ENCODE measurements around the gene DBP. TPM values are rescaled to one million over a fixed set of nuclear protein-coding genes. Genes with fewer than 3 reads are reported as not detected.

DBP gene
- total RNA-seq, 1 experiment from 2014 or later = 12.6 TPM

DNA sequence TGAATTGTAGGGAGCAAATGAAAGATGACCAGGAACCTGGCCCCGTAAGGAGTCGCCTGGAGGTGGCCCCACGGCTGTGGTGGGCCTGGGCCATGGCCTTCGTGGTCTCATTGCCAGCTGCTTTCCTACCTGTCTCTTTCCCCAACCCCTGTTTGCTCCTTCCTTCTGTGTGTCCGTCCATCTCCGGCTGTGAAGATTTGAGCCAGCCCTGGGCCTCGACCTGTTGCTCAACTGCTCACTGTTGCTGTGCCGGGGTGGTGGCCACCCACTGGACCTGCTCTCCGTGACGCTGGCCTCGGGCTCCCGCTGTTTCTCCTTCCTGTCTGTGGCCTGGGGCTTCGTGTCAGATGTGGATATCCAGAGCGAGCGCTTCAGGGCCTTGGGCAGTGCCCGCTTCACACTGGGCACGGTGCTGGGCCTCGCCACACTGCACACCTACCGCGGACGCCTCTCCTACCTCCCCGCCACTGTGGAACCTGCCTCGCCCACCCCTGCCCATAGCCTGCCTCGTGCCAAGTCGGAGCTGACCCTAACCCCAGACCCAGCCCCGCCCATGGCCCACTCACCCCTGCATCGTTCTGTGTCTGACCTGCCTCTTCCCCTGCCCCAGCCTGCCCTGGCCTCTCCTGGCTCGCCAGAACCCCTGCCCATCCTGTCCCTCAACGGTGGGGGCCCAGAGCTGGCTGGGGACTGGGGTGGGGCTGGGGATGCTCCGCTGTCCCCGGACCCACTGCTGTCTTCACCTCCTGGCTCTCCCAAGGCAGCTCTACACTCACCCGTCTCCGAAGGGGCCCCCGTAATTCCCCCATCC is 8.5 kb downstream of the DBP start:
- H3K4me2 ChIP-seq (ENCODE audit: insufficient read depth, insufficient read length, low read length) = no peak overlapping the region
- H3K79me1 ChIP-seq (ENCODE audit: insufficient read depth, low read depth, low read length, poor library complexity, severe bottlenecking) = no peaks in the 10 kb centered on the region
- no peak overlapping the region for H2AFZ ChIP-seq (ENCODE audit: low read length)
- TF ChIP-seq, protein P1, sequence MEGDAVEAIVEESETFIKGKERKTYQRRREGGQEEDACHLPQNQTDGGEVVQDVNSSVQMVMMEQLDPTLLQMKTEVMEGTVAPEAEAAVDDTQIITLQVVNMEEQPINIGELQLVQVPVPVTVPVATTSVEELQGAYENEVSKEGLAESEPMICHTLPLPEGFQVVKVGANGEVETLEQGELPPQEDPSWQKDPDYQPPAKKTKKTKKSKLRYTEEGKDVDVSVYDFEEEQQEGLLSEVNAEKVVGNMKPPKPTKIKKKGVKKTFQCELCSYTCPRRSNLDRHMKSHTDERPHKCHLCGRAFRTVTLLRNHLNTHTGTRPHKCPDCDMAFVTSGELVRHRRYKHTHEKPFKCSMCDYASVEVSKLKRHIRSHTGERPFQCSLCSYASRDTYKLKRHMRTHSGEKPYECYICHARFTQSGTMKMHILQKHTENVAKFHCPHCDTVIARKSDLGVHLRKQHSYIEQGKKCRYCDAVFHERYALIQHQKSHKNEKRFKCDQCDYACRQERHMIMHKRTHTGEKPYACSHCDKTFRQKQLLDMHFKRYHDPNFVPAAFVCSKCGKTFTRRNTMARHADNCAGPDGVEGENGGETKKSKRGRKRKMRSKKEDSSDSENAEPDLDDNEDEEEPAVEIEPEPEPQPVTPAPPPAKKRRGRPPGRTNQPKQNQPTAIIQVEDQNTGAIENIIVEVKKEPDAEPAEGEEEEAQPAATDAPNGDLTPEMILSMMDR (conservative IDR thresholded peaks at IDR 0.05) = no peak
- H3T11ph ChIP-seq (ENCODE audit: low read length) = no peak overlapping the region
- no peak overlapping the region for H2BK5ac ChIP-seq (ENCODE audit: insufficient read length, low read length)
- no peak overlapping the region for H4K5ac ChIP-seq (ENCODE audit: insufficient read length, low read depth, low read length)
- peak; percentile 32 for DNase-seq
- H3K27ac ChIP-seq (ENCODE audit: insufficient read length, low read depth, low read length) = no peak overlapping the region
- no peak overlapping the region for H4K8ac ChIP-seq (replicated peaks; ENCODE audit: insufficient read length, low read depth, low read length)
- H2BK120ac ChIP-seq (ENCODE audit: low read depth, low read length, poor library complexity, severe bottlenecking) = no peak overlapping the region
- no peaks in the 10 kb centered on the region for H3K9me3 ChIP-seq (ENCODE audit: control insufficient read depth, low read depth, low read length)
- H3K56ac ChIP-seq (ENCODE audit: insufficient read length, low read depth, low read length) = no peak overlapping the region
- peaks cover 2% of the 10 kb centered on the region; the same call in 1 of the 2 replicates for H3K4me1 ChIP-seq (ENCODE audit: insufficient read depth, low read length)
- H2BK15ac ChIP-seq (ENCODE audit: low read depth, low read length) = no peak overlapping the region
- Mint-ChIP-seq H3K27ac (peak overlapping the region; percentile 57 to 90 (median 61); a peak in 5 of 7 replicates), H3K4me1 (peaks cover 29 to 45% of the 10 kb centered on the region in 2 experiments), H3K27me3 (ENCODE audit: low read depth) (no peaks in the 10 kb centered on the region), H3K4me3 (no peak overlapping the region; a peak in 1 of 5 replicates), H3K9me3 (no peaks in the 10 kb centered on the region; a peak in 1 of 5 replicates), H3K36me3 (ENCODE audit: insufficient read depth in 1 of 3, low read depth in 3 of 3) (peaks cover 5 to 28% (median 19%) of the 10 kb centered on the region in 3 experiments)
- H3K23me2 ChIP-seq (ENCODE audit: insufficient read length, low read depth, low read length, poor library complexity, severe bottlenecking) = peaks cover 15% of the 10 kb centered on the region
- no peaks in the 10 kb centered on the region for H4K20me1 ChIP-seq (ENCODE audit: control insufficient read depth, insufficient read depth, insufficient read length)
- H2AK5ac ChIP-seq (ENCODE audit: insufficient read length, low read length) = no peak overlapping the region
- no peak overlapping the region for H4K91ac ChIP-seq (ENCODE audit: insufficient read length, low read depth, low read length)
- H3K23ac ChIP-seq (ENCODE audit: insufficient read length, low read depth, low read length) = no peak overlapping the region
- no peak overlapping the region for H3K4ac ChIP-seq (ENCODE audit: low read depth, low read length)
- no peak overlapping the region for H2BK12ac ChIP-seq (ENCODE audit: insufficient read length, low read depth, low read length)
- no peak overlapping the region for H3K18ac ChIP-seq (ENCODE audit: insufficient read length, low read depth, low read length)
- H2BK20ac ChIP-seq (ENCODE audit: low read depth, low read length, poor library complexity, severe bottlenecking) = no peak overlapping the region
- H3K9ac ChIP-seq (ENCODE audit: extremely low read depth, insufficient read length, low read length) = no peak overlapping the region
- peaks cover 4% of the 10 kb centered on the region; the same call in 1 of the 2 replicates for H3K79me2 ChIP-seq (ENCODE audit: insufficient read depth, low read length)
- H3K27me3 ChIP-seq (ENCODE audit: insufficient read depth, low read length) = no peaks in the 10 kb centered on the region
- no CpG with 5 or more reads among the region's 34 CpGs for WGBS (ENCODE audit: extremely low coverage, insufficient read length, low lambda C conversion rate)
- no peak overlapping the region for H3K14ac ChIP-seq (ENCODE audit: insufficient read depth, low read length)
